HEK293 (cell line): ENCODE measurements around the gene MAST2.

ENCODE experiments used
- CTCF ChIA-PET: fragments of 350-600 bp; formaldehyde crosslinking; extraction: SDS; loops from one replicate; lab custom pipeline; 2021; ENCODE audit warnings: antibody characterized with exemption; lab: Yijun Ruan, JAX
- POLR2A ChIA-PET: fragments of 300-600 bp; formaldehyde crosslinking; extraction: SDS; loops from one replicate; lab custom pipeline; 2020; ENCODE audit warnings: antibody characterized with exemption, inconsistent platforms; lab: Yijun Ruan, JAX
- H3K27ac ChIP-seq: fragments of 200-500 bp; sonication (Bioruptor generic); 2 replicates; pipeline ENCODE4 v1.5.1; 2014; ENCODE audit warnings: low read depth, low read length, control low read depth, inconsistent platforms; ENCODE audit errors: extremely low read depth
- H3K36me3 ChIP-seq, 2 experiments: fragments of 200-500 bp in 1 of 2; sonication (Bioruptor generic) in 1 of 2; 1 replicate in 1 of 2; 2 replicates in 1 of 2; pipeline ENCODE4 v1.5.1; 2014 to 2017; ENCODE audit warnings: inconsistent platforms in 2 of 2, low read length in 2 of 2; ENCODE audit not compliant: control insufficient read depth in 2 of 2, insufficient read depth in 1 of 2
- H3K4me1 ChIP-seq: fragments of 200-500 bp; sonication (Bioruptor generic); 2 replicates; pipeline ENCODE4 v1.5.1; 2014; ENCODE audit warnings: mild to moderate bottlenecking, low read length, inconsistent platforms; ENCODE audit not compliant: control insufficient read depth, insufficient read depth
- H3K4me3 ChIP-seq: 2 replicates; pipeline ENCODE4 v1.5.1; 2011; ENCODE audit warnings: low read depth, mild to moderate bottlenecking, control low read depth, low read length, moderate library complexity
- H3K9me3 ChIP-seq: fragments of 200-500 bp; sonication (Bioruptor generic); 2 replicates; pipeline ENCODE4 v1.5.1; 2014; ENCODE audit warnings: low read depth, low read length, inconsistent platforms; ENCODE audit not compliant: control insufficient read depth, insufficient read depth
- AEBP2 ChIP-seq: fragments of 450-650 bp; formaldehyde crosslinking; IDR thresholded peaks from 2 replicates; pipeline ENCODE4 v1.5.1; 2016; ENCODE audit warnings: missing biosample characterization, missing genetic modification characterization, borderline replicate concordance
- FEZF1 ChIP-seq: fragments of 450-650 bp; formaldehyde crosslinking; IDR thresholded peaks from 2 replicates; pipeline ENCODE4 v1.5.1; 2016; ENCODE audit warnings: missing biosample characterization, missing genetic modification characterization
- GFI1B ChIP-seq: fragments of 450-650 bp; formaldehyde crosslinking; IDR thresholded peaks from 2 replicates; pipeline ENCODE4 v1.5.1; 2016; ENCODE audit warnings: missing biosample characterization, missing genetic modification characterization
- GLIS1 ChIP-seq: fragments of 450-650 bp; formaldehyde crosslinking; IDR thresholded peaks from 2 replicates; pipeline ENCODE4 v1.5.1; 2016; ENCODE audit warnings: missing biosample characterization, missing genetic modification characterization
- OSR2 ChIP-seq: fragments of 450-650 bp; formaldehyde crosslinking; IDR thresholded peaks from 2 replicates; pipeline ENCODE4 v1.5.1; 2016; ENCODE audit warnings: missing biosample characterization, missing genetic modification characterization
- OVOL3 ChIP-seq: fragments of 450-650 bp; formaldehyde crosslinking; IDR thresholded peaks from 2 replicates; pipeline ENCODE4 v1.5.1; 2016; ENCODE audit warnings: missing biosample characterization, missing genetic modification characterization
- PRDM6 ChIP-seq: fragments of 450-650 bp; formaldehyde crosslinking; IDR thresholded peaks from 2 replicates; pipeline ENCODE4 v1.5.1; 2017; ENCODE audit warnings: missing biosample characterization, missing genetic modification characterization
- REPIN1 ChIP-seq: fragments of 450-650 bp; formaldehyde crosslinking; IDR thresholded peaks from 2 replicates; pipeline ENCODE4 v1.5.1; 2017; ENCODE audit warnings: missing biosample characterization, missing genetic modification characterization, low read depth
- ZBTB1 ChIP-seq: fragments of 450-650 bp; formaldehyde crosslinking; IDR thresholded peaks from 2 replicates; pipeline ENCODE4 v1.5.1; 2016; ENCODE audit warnings: missing biosample characterization, missing genetic modification characterization
- ZBTB21 ChIP-seq: fragments of 450-650 bp; formaldehyde crosslinking; IDR thresholded peaks from 2 replicates; pipeline ENCODE4 v1.5.1; 2017; ENCODE audit warnings: missing biosample characterization, missing genetic modification characterization
- ZNF157 ChIP-seq: fragments of 450-650 bp; formaldehyde crosslinking; IDR thresholded peaks from 2 replicates; pipeline ENCODE4 v1.5.1; 2016; ENCODE audit warnings: missing biosample characterization, missing genetic modification characterization
- ZNF510 ChIP-seq: fragments of 450-650 bp; formaldehyde crosslinking; IDR thresholded peaks from 2 replicates; pipeline ENCODE4 v1.5.1; 2018; ENCODE audit warnings: mild to moderate bottlenecking, missing genetic modification characterization, missing biosample characterization; ENCODE audit not compliant: insufficient replicate concordance
- ZNF513 ChIP-seq: fragments of 450-650 bp; IDR thresholded peaks from 2 replicates; pipeline ENCODE4 v1.5.1; 2018; ENCODE audit warnings: missing biosample characterization, missing genetic modification characterization
- ZNF518A ChIP-seq: fragments of 450-650 bp; formaldehyde crosslinking; conservative IDR thresholded peaks from 2 replicates; pipeline ENCODE4 v1.5.1; 2016; ENCODE audit warnings: low read depth, missing biosample characterization, missing genetic modification characterization
- ZNF558 ChIP-seq: fragments of 450-650 bp; formaldehyde crosslinking; IDR thresholded peaks from 2 replicates; pipeline ENCODE4 v1.5.1; 2016; ENCODE audit warnings: missing biosample characterization, missing genetic modification characterization
- ZNF580 ChIP-seq: fragments of 450-650 bp; formaldehyde crosslinking; IDR thresholded peaks from 2 replicates; pipeline ENCODE4 v1.5.1; 2016; ENCODE audit warnings: missing biosample characterization, missing genetic modification characterization
- ZNF629 ChIP-seq: fragments of 450-650 bp; formaldehyde crosslinking; IDR thresholded peaks from 2 replicates; pipeline ENCODE4 v1.5.1; 2017; ENCODE audit warnings: missing biosample characterization, missing genetic modification characterization
- ZNF654 ChIP-seq: fragments of 450-650 bp; formaldehyde crosslinking; IDR thresholded peaks from 2 replicates; pipeline ENCODE4 v1.5.1; 2016; ENCODE audit warnings: low read depth, missing biosample characterization, missing genetic modification characterization
- ZNF768 ChIP-seq: fragments of 450-650 bp; formaldehyde crosslinking; IDR thresholded peaks from 2 replicates; pipeline ENCODE4 v1.5.1; 2018; ENCODE audit warnings: missing biosample characterization, mild to moderate bottlenecking, missing genetic modification characterization
- ZXDB ChIP-seq: fragments of 450-650 bp; formaldehyde crosslinking; IDR thresholded peaks from 2 replicates; pipeline ENCODE4 v1.5.1; 2016; ENCODE audit warnings: missing biosample characterization, missing genetic modification characterization

The MAST2 gene

GRCh38 chr1:45886229-45886628 lies 82.8 kb downstream of the MAST2 start:
- Histone ChIP-seq H3K27ac (no peak overlapping the region), H3K36me3 (no peaks in the 10 kb centered on the region; a peak in 1 of 3 replicates), H3K4me3 (no peak overlapping the region), H3K4me1 (peaks cover 5% of the 10 kb centered on the region; the same call in 1 of the 2 replicates), H3K9me3 (no peaks in the 10 kb centered on the region)
- CTCF ChIA-PET = no interaction called here
- POLR2A ChIA-PET = no interaction called here
- no peak for TF ChIP-seq ZBTB1 (tag by site-specific recombination)
- TF ChIP-seq ZNF629 (tag by site-specific recombination) = no peak
- no peak for TF ChIP-seq OSR2 (tag by site-specific recombination)
- TF ChIP-seq ZNF518A = no peak
- TF ChIP-seq ZNF654 (tag by site-specific recombination) = no peak

GRCh38 chr1:45887156-45887842 lies 83.9 kb downstream of the MAST2 start:
- ChIA-PET CTCF (interaction anchor here (0.6 to 1.6 kb wide), 2 partner anchors 17 to 94 kb away, joined by 3 to 6 read pairs; no protein-coding TSS in a partner anchor), POLR2A (no interaction called here)
- no peak overlapping the region for H3K27ac ChIP-seq

GRCh38 chr1:45890078-45890477 lies 86.7 kb downstream of the MAST2 start:
- ChIA-PET CTCF (interaction anchor here (0.7 to 1.0 kb wide), 2 partner anchors 12 to 371 kb away, joined by 3 read pairs; no protein-coding TSS in a partner anchor), POLR2A (no interaction called here)
- peaks cover 5% of the 10 kb centered on the region; the same call in 1 of the 2 replicates for H3K4me1 ChIP-seq
- H3K9me3 ChIP-seq = no peaks in the 10 kb centered on the region
- no peak overlapping the region for H3K27ac ChIP-seq
- no peak overlapping the region for H3K4me3 ChIP-seq
- no peaks in the 10 kb centered on the region; a peak in 1 of 3 replicates for H3K36me3 ChIP-seq
- TF ChIP-seq AEBP2 (tag by site-specific recombination) (no peak), ZNF157 (tag by site-specific recombination) (no peak), ZNF768 (no peak), GLIS1 (tag by site-specific recombination) (no peak), REPIN1 (tag by site-specific recombination) (no peak), ZBTB21 (tag by site-specific recombination) (no peak), ZNF513 (no peak), ZNF510 (tag by site-specific recombination) (no peak), ZNF558 (no peak)

More at GRCh38 chr1:45887156-45887842, 83.9 kb downstream of the MAST2 start:
- peak; percentile 14; the same call in 1 of the 2 replicates for TF ChIP-seq OSR2 (tag by site-specific recombination)
- TF ChIP-seq FEZF1 (tag by site-specific recombination) = peak; percentile 67; the same call in 1 of the 2 replicates
- TF ChIP-seq ZXDB (tag by site-specific recombination) = peak; percentile 37; the same call in 1 of the 2 replicates
- no peak for TF ChIP-seq OVOL3 (tag by site-specific recombination)
- TF ChIP-seq GFI1B (tag by site-specific recombination) = no peak
- TF ChIP-seq PRDM6 (tag by site-specific recombination) = peak; percentile 24; the same call in 1 of the 2 replicates
- TF ChIP-seq ZNF580 (tag by site-specific recombination) = peak; percentile 44; the same call in 1 of the 2 replicates
- TF ChIP-seq, all 188 proteins: peak for 5
- no peaks in the 10 kb centered on the region; a peak in 1 of 3 replicates for H3K36me3 ChIP-seq
- no peak overlapping the region for H3K4me3 ChIP-seq
- peaks cover 5% of the 10 kb centered on the region; the same call in 1 of the 2 replicates for H3K4me1 ChIP-seq
- H3K9me3 ChIP-seq = no peaks in the 10 kb centered on the region
